Right forelimb (tissue), 1 donor: Measurements from ENCODE around the gene MATN4.
A peak's percentile ranks its signal among the peaks of the same experiment; 100 is the strongest.
"Not testable (repeated sequence)": the region's sequence is repeated elsewhere in the genome, so short reads cannot be mapped to it uniquely, and the experiment has no call there.

ENCODE experiments used
- DNase-seq: peaks from one replicate; pipeline ENCODE4 v3.0.0-alpha.2; 2018

Gene MATN4, protein sequence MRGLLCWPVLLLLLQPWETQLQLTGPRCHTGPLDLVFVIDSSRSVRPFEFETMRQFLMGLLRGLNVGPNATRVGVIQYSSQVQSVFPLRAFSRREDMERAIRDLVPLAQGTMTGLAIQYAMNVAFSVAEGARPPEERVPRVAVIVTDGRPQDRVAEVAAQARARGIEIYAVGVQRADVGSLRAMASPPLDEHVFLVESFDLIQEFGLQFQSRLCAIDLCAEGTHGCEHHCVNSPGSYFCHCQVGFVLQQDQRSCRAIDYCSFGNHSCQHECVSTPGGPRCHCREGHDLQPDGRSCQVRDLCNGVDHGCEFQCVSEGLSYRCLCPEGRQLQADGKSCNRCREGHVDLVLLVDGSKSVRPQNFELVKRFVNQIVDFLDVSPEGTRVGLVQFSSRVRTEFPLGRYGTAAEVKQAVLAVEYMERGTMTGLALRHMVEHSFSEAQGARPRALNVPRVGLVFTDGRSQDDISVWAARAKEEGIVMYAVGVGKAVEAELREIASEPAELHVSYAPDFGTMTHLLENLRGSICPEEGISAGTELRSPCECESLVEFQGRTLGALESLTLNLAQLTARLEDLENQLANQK

DNA sequence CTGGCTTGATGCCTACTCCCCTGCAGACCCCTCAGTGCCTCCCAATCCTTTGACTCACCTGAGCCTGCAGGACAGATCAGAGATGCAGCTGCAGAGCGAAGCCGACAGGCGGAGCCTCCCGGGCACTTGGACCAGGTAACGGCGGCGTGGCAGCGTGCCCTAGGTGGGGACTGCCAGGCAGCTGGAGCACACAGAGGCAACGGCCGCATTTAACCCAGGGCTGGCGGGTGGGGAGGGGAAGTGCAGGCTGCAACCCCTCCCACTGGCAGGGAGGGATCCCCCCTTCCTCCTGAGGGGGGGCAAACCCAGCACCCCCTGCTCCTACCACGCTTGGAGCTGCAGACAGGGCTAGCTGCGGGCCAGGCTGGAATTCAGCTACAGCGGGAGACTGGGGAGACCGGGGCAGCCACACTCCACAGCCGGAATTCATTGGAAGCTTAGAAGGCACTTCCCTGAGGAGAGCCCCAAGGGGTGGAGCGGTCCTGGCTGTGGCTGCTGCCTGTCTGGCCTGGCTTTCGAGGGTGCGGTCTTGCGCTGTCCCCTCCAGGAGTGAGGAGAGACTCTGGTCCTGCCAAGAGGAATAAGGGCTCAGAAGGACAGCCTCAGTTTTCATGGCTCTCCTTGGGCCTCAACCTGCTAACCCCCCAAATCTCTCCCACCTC, at the start of gene MATN4:
Gene MATN4, minus strand, starts transcription at position 183 of the 662 bp plus-strand sequence. CDS start 2,717 bp downstream, outside the sequence.
- DNase-seq: peak; percentile 69

DNA sequence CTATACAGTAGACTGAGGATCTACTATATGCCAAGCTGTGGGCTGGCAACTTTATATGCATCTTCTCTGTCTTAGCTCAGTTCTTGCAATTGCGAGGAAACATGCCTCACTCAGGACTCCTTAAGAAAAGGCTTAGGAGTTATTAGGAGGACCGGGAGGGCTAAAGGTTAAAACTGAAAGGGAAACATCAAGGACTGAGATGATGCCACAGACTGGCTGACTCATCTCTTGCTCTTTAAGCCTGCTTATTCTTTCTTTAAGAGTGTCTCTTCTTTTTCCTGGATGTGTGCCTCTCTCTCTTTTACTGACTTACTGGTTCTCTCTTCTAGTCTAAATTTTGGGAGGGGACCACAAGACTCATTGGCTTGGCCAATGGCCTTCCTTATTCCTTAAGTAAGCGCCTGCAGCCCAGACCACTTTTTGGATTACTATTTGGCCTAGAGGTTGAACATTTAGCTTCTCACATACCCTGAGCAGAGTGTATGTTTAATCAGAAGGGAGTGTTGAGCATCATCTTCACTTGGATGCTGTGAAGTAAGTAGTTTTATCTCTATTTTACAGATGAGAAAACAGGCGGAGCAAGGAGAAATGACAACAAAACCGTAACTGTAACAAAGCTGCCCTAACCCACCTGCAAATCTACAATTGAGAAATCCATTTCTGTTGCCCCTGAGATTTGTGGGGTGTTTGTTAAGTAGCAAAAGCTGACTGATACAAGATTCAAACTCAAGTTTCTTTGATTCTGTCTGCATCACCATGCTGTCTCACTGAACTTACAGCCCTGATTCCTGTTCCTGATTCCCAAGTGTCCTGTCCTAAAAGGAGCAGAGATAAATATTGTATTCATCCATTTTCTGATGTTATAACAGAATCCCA, 47.3 kb upstream of the MATN4 start:
- no peak for DNase-seq

DNA sequence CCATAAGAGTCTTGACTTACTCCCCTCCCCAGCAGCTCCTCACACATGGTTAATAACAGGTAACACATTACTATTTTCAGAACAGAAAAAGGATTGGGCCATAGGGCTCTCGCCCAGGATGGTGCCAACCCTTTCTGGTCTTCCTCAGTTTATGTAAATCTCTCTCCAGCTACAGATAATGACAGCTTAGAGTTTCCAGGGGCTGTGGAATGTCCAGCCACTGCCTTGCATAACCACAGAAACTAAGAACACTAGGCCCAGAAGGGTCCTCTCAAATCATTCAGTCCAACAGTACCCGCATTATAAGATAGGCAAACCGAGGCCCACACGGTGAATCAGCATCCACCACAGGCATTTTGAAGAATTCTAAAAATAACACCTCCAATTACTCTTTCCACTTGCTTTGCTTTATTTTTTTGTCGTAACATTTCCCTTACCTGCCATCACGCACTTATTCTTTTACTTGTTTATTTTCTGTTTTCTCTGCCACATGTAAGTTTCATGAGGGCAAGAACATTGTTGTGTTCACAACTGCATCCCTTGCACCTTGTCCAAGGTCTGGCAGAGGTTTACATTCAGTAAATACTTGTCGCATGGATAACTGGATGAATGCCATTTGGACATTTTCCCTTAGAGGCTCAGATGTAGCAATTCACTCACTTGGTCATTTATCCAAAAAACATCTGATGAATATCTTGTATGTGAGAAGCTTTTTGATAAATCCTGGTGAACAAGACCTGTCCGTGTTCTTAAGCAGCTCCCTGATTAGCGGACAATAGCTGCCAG, 46.5 kb upstream of the MATN4 start:
- DNase-seq: no peak

DNA sequence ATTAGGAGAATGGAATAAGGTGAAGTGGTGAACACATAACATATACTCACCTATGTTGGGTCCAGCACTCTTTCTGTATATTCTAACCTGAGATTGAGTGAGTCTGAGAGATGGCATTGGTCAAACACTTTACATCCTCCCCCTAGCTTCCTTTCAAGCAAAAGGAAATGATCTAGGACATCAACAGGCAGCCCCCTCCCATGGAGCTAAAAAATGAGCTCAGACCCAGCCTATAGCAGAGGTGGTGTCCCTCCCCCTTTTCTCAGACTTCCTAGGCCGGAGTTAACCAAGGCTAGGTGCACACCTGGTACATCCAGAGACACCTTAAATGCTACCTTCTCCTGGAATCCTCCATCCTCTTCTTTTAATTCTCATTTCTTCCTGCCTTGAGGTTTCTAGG, 45.6 kb upstream of the MATN4 start:
- no peak for DNase-seq

DNA sequence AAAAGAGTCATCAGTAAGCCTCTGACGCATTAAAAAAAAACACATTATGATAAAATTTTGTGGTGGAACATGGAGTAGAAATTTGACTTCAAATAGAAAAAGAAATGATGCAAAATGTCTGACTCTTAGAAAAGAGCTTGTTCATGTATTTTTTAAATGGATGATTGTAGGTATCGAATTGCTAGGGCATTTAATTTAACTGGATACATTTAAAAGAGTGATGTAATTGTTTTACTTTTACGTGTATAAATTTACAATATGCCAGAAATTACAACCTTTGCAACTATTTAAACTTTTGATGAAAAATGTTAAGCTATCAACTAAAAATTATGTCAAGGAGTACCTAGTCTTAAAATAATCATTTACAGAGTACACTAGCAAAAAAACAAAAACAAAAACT, 44.6 kb upstream of the MATN4 start:
- no peak for DNase-seq

DNA sequence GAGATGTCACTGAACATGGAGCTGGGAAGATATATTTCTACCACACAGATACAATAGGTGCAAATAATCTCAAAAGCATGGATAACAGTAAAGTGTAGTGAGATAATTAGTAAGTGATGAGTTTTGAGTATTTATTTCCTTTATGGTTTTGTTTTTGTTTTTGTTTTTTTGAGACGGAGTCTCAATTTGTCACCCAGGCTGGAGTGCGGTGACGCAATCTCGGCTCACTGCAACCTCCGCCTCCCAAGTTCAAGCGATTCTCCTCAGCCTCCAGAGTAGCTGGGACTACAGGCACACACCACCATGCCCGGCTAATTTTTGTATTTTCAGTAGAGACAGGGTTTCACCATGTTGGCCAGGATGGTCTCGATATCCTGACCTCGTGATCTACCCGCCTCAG, 42.7 kb upstream of the MATN4 start:
- DNase-seq: not testable (repeated sequence)

DNA sequence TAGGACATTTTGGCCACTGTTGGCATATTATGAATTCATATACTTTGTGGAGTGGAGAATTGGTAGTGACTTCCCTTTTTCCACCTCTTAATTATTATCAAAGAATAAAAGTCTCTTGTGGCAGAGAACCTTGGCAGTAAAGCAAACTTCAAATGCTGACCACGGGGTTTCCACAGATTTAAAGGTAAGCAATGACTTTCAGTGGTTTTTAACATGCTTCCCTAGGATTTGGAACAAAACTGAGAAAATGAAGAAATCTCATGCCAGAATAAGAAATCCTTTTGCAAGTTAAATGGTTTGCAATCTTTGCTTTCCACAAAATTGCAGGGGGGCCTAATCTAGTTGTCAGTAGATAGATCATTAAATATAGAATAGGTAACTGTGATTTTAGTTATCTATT, 42.1 kb upstream of the MATN4 start:
- no peak for DNase-seq

DNA sequence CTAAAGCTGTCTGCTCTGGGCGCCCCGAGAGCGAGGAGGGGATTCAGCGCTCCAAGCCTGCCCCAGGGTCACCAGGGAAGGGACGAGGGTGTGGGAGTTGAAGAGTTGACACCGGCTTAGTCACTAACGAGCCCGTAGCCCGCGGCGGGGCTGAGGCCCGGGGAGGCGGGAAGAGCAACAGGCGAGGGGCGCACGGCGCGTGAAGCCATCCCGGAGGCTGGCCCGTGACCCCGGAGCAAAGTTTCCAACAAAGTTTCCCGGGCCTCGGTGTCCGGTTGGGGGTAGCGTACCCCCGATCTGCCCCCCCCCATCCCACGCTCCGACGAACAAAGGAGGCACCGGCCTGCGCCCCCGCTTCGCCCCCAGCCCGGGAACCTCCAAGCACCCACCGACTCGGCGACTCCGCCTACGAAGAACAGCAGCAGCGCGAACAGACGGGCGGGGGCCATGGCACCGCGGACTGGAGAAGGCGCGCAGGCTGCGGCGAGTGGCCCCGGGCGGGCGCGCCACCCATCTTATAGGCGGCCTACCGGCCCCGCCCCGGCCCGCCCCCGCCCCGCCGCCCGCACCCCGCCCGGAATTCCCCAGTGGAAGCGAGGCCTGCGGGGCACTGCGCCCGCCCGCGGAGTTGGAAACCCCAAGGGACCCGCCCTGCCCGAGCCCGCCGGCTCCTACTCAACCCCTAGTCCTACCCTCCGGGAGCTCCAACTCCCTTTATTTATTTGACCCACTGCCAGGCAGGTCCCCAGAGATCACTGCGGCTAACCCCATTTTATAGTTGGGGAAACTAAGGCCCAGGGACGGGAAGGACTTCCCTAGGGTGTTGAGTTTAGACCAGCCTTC, 40.1 kb upstream of the MATN4 start, which contains the start of gene SDC4:
Gene SDC4, minus strand, starts transcription at position 489 of the 843 bp plus-strand sequence. Its CDS starts 40 bp downstream, at position 449.
- DNase-seq: peak; percentile 72

DNA sequence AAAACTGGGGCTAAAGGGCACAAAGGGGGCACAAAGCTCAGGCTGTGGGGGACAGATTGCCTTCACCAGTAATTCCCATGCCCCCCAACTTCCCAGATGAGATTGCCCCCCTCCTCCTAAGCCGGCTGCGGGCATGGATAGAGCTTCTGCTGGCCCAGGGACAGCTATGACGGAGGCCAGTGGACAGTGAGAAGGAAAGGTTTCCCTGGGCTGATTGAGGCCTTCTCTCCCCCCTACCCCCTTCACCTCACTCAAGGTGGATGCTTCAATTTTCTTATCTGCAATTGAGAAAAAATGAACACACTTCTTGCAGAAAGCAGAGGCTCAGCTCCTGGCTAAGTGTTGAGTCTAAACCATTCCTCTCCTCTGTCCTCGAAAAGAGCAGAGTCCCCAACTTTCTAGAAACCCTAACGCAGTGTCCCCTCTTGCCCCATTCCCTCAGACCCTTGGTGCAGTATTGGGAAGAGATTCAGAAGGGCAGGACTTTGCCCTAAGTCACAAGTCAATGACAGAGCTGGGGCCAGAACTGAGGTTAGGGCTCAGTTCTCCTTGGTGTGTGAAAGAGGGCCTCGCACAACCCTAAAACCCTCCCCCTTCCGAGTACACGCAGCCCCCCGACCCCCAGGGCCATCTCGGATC, 39.3 kb upstream of the MATN4 start:
- no peak for DNase-seq

DNA sequence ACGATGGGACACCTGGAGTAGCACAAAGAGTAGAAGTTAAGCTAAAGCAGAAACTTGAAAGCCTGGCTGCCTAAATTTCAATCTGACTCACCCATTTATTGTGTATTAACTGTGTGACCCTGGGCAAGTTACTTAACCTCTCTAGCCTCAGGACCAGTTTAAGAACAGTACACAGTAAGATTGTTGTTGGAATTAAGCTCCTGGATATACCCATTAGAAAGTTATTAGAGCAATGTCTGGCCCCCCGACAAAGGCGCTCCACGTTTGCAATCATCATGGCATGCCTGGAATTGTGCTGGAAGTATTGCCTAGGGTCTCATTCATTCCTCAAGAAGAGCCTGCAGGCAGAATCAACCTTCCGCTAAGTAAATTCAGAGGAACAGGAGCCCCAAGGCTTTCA, 38.8 kb upstream of the MATN4 start:
- no peak for DNase-seq

DNA sequence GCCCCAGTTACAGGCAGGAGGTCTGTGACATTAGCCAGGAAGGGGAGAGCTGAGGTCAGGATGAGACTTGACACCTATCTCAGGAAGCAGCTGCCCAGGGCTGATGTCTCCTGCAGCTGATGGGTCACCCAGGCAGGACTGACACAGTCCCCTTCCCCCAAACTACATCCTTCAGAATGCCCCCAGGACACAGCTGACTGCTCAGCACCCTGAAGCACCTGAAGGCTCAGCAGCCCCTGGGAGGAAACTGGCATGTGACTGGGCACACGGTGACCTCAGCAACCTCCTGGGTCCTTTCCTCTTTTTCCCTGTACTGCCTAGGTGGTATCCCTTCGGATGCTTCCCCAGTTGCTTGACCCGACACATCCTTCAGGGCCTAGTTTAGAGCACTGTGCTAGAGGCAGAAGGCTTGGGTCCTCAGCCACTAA, 38.2 kb upstream of the MATN4 start:
- no peak for DNase-seq

DNA sequence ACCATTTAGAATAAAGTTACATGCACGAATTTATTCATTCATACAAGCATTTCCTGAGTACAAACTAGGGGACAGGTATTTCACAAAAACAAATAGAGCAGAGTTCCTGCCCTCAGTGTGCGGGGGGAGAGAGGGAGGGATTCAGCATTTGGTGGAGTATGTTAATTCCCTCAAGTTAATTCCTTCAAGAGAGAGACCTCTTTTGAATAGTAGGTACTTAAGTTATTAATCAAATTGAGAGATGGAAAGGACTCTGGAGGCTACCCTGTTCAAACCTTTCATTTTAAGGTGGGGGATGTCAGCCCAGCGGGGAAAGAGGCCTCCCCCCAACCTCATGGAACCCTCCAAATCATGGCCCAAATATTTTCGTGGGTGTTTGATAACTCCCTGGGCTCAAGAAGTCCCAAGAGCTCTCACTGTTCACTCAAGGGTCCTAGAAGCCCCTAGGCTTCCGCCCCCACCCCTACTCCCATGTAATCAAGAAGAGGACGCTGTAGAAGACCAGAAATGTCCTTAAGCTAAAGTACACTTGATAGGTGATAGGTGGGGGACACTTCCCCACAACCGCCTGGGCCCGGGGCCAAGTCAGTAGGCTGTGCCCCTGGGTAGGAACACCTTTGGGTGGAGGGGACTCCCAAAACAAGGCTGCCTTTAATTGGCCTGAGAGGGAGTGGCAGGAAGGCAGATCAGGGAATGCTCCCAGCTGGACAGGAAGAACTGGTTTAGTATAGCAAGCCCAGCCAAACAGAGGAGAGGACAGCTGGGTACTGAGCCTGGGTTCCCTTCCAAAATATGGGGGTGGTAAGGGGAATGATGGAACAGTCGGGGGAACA, 37.2 kb upstream of the MATN4 start:
- no peak for DNase-seq

DNA sequence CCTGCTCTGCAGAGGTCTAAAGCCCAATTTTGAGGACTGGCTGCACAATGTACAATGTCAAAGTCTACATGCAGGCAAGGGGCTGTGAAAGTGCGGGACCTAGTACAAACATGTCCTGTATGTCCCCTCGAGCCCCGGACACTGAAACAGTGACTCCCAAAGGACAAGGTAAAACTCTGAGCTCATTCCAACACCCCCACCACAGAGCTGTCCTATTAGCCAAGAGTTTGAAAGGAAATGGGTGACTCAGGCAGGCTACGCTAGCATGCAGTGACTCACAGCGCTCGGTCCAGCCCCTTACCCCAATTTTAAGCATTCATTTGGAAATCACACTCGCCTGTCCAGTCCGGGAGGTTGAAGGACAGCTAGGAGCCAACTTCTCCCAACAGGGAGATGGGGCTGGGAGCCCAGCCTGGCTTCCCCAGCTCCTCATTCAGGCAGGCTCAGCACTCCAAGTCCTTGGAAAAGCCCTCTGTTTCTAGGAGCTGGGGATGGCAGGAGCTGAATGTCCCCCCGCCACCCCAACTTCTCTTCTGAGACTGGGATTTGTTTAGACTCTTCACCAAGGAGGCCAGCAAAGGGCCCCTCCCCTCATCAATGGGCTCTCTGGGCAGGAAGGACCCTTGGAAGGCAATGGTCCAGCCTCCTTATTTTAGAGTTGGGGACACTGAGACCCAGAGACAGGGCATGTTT, 36.2 kb upstream of the MATN4 start:
- no peak for DNase-seq

DNA sequence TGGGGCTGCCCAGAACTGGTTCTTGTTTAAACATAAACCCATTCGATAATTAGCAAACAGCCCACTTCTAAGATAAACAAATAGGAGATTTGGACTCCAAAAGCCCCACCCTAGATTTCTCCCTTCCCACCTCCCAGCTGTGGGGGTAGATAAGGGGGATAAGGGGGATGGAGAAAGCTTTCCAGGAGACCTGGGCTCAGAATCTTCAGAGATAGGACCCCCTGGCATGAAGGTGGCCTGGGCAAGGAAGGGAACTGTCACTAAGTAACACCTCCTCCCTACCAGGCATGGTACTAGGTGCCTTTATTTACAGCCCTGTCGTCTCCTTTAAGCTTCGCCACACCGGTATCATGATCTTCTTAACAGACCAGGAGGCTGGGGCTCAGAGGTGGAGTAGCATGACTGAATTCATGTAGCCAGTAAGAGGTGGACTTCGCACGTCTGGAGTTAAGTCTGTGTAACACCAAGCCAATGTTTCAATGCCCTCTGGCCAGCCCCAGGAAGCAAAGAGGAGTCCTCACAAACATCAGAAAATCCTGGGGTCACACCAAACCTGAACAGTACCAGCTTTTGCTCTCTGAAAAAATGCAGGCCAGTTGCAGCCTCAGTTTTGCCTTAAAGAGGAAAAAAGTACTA, 35.6 kb upstream of the MATN4 start:
- no peak for DNase-seq

DNA sequence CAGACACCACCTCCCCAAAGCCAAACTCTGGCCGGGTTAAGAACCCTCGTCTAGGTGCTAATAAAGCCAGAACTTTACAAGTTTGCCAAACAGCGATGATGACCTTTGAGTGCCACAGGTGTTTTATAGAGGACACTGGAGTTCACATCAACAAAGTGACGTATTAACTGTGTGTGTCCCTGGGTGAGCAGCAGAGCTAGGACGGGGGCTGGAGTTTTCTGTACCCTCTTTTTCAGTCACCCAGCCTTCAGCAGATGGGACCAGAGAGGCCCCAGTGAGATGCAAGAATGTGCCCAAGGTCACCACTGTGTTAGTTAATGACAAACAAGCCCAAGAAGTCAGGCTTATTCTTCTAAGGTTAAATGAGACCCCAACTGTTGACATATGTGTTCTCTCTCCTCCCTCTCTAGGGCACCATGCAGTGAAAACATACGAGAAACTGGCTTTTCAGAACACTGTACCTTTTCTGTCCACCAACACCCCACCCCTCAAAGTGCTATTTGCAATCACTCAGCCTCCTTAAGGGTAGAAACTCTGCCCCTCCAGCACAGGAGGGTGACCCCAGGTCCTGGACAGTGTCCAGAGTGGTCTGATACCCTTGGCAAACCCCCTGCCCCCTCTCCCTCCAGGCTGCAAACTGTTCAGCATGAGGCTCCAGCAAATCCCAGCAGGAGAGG, 34.9 kb upstream of the MATN4 start:
- DNase-seq: no peak

DNA sequence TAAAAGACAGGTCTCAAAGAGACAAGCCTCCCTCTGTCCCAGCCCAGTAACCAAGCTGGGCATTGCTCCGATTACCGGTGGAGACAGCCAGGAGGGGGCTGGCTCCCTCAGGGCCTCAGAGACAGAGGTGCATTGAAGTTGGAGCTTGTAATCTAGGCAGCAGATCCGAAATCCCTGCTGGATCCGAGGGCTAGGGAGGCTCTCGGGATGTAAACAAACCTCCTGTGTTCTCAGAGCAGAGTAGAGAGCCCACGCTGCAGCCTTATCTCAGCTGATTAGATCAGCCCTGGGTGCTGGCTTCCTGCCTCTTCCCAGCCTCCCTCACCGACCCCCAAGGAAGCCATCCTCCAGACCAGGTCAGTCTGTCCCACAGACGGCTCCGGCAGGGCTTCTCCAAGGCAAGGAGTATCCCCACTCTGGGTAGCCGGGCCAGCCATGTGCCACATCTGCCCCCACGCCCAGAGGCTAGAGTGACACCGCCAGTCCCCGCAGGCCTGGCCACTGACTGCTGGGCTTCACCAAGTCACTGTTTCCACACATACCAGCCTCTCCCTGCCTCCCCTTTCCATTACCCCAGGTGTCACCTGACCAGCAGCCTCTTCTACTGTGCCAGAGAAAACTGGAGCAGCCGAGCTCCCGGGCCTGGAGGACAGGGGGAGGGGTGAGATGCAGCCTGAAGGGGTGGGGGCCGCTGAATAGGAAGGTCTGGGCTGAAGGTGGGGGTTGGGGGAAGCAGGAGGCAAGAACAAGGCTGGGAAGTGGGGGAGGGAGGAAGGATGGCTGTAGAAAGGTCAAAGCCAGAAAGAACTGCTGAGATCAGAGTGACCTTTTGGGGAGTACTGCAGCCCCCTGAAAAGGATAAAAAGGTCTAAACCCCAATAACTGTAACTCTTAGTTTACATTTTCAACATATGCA, 34.1 kb upstream of the MATN4 start:
- peak; percentile 60 for DNase-seq

DNA sequence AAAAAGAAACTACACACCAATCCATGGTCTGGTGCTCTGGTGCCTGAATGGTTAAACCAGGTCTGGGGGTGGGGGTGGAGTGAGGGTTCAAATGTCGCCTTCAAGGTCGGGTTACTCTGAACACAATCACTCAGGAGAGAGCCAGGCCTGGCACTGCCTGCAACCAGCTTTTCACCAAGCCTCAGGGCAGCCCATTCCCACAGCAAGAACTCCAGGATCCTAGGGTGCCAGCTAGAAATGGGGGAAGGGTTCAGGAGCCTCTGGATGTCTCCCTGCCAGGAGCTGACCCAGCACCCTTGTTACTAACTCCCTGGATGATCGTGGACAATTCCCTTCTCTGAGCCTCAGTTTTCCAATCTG, 33.5 kb upstream of the MATN4 start:
- no peak for DNase-seq
